Brain microvascular endothelial cell (primary cell): Measurements from ENCODE around the gene FGD4.
A peak's percentile ranks its signal among the peaks of the same experiment; 100 is the strongest.

Experiments used
- DNase-seq: peaks from one replicate; pipeline ENCODE4 v3.0.0-alpha.2; 2020
- H3K27ac ChIP-seq: fragments of 250-450 bp; sonication (Bioruptor Pico); 2 replicates; pipeline ENCODE4 v1.5.1; 2020; ENCODE audit warnings: mild to moderate bottlenecking, moderate library complexity
- H3K27me3 ChIP-seq: fragments of 250-450 bp; sonication (Bioruptor Pico); replicated peaks from 2 replicates; pipeline ENCODE4 v1.5.1; 2020; ENCODE audit warnings: mild to moderate bottlenecking
- H3K36me3 ChIP-seq: fragments of 250-450 bp; sonication (Bioruptor Pico); replicated peaks from 2 replicates; pipeline ENCODE4 v1.5.1; 2020; ENCODE audit warnings: mild to moderate bottlenecking
- H3K4me3 ChIP-seq: 2 replicates; pipeline ENCODE4 v1.5.1; 2011; ENCODE audit warnings: low read depth, mild to moderate bottlenecking, control low read depth, low read length, moderate library complexity
- in situ Hi-C: cut with HindIII; loops from 2 replicates; pipeline ENCODE4 v1.10.0; 2017; ENCODE audit warnings: low sequenced_read_pairs, low pct_ligation_motif_present
- TF ChIP-seq, protein P1 (sequence below): IDR thresholded peaks from 2 replicates; pipeline ENCODE4 v1.5.1; 2011; ENCODE audit warnings: low read depth, mild to moderate bottlenecking, moderate library complexity, low read length, control low read depth, inconsistent platforms; ENCODE audit errors: missing control alignments

The FGD4 gene

DNA sequence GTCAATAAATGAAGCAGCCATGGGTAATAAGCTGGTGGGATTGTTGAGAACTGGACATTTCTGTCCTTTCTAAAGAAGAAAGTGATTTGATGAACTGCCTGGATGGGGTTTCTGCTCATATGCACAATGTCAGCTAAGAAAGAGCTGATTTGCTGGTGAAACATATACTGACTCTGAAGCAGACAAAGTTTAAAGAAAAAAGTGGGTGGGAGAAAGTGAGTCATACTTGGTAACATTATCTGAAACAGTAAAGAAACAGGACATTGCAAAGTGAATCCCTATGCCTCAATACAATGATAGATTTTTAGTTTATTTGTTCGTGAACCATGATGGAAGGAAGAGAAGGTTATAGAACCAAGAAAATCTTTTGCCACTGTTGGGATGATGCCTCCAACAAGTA, 184.2 kb downstream of the FGD4 start:
- TF ChIP-seq, protein P1, sequence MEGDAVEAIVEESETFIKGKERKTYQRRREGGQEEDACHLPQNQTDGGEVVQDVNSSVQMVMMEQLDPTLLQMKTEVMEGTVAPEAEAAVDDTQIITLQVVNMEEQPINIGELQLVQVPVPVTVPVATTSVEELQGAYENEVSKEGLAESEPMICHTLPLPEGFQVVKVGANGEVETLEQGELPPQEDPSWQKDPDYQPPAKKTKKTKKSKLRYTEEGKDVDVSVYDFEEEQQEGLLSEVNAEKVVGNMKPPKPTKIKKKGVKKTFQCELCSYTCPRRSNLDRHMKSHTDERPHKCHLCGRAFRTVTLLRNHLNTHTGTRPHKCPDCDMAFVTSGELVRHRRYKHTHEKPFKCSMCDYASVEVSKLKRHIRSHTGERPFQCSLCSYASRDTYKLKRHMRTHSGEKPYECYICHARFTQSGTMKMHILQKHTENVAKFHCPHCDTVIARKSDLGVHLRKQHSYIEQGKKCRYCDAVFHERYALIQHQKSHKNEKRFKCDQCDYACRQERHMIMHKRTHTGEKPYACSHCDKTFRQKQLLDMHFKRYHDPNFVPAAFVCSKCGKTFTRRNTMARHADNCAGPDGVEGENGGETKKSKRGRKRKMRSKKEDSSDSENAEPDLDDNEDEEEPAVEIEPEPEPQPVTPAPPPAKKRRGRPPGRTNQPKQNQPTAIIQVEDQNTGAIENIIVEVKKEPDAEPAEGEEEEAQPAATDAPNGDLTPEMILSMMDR: no peak
- peak; percentile 34 for DNase-seq
- Histone ChIP-seq H3K27me3 (no peaks in the 10 kb centered on the region), H3K36me3 (peaks cover 17% of the 10 kb centered on the region), H3K27ac (peak overlapping the region; percentile 48), H3K4me3 (no peak overlapping the region)
- in situ Hi-C loops: no loop called here

DNA sequence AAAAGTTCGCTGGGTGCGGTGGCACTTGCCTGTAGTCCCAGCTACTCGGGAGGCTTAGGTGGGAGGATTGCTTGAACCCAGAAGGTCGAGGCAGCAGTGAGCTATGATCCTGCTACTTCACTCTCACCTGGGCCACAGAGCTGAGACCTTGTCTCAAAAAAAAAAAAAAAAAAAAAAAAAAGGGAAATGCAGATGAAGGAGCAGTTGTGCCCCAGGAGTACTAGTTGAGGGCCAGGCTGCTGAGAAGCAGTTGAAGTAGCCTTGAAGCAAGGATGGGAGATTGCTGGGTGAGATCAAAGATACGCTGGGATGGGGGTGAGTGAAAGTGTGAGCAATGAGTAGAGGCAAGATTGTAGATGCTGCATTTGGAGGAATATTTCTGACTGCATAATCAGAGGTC, 186.3 kb downstream of the FGD4 start:
- H3K27ac ChIP-seq: no peak overlapping the region
- TF ChIP-seq, protein P1: no peak
- no peak for DNase-seq
- H3K27me3 ChIP-seq: no peaks in the 10 kb centered on the region
- in situ Hi-C loops: no loop called here
- H3K36me3 ChIP-seq: peaks cover 8% of the 10 kb centered on the region
- no peak overlapping the region for H3K4me3 ChIP-seq

- in situ Hi-C loops: no loop called here
- H3K36me3 ChIP-seq: peaks cover 8% of the 10 kb centered on the region
- no peak overlapping the region for H3K27ac ChIP-seq
- TF ChIP-seq, protein P1: no peak
- no peaks in the 10 kb centered on the region for H3K27me3 ChIP-seq
- H3K4me3 ChIP-seq: no peak overlapping the region
- DNase-seq: peak; percentile 54
These were observed 187.0 kb downstream of the FGD4 start for GRCh38 chr12:32586390-32586789.

GRCh38 chr12:32587581-32588495, 188.5 kb downstream of the FGD4 start:
- Histone ChIP-seq H3K27ac (no peak overlapping the region), H3K27me3 (no peaks in the 10 kb centered on the region), H3K36me3 (peaks cover 3% of the 10 kb centered on the region), H3K4me3 (no peak overlapping the region)
- DNase-seq: no peak
- in situ Hi-C loops: no loop called here
- TF ChIP-seq, protein P1: no peak

- Histone ChIP-seq H3K27ac (no peak overlapping the region), H3K4me3 (no peak overlapping the region), H3K27me3 (no peaks in the 10 kb centered on the region), H3K36me3 (peaks cover 3% of the 10 kb centered on the region)
- TF ChIP-seq, protein P1: no peak
- no peak for DNase-seq
- in situ Hi-C loops: no loop called here
These were observed 189.2 kb downstream of the FGD4 start for GRCh38 chr12:32588604-32589003.
